GM12878 (cell line): ENCODE results near the gene ETV7. TPM values are rescaled to one million over a fixed set of nuclear protein-coding genes. Genes with fewer than 3 reads are reported as not detected.

Source experiments
- ATAC-seq: fragments of 200-7000 bp; cut with Tn5 transposase; 3 replicates; pipeline ENCODE4 v1.9.1; 2020; ENCODE audit warnings: mild to moderate bottlenecking, moderate library complexity
- BruUV-seq: library from RNA; stranded (reverse); fragments of 400-500 nt; replicated peaks from 2 replicates; lab custom pipeline; 2021; lab: Mats Ljungman, UMichigan
- CTCF ChIA-PET: fragments of 300-600 bp; sonication (Branson Sonifier 250); formaldehyde crosslinking; extraction: SDS; loops from one replicate; lab custom pipeline; 2021; ENCODE audit warnings: inconsistent platforms; lab: Yijun Ruan, JAX
- POLR2A ChIA-PET: fragments of 350-600 bp; formaldehyde crosslinking; extraction: SDS; loops from one replicate; lab custom pipeline; 2021; ENCODE audit warnings: inconsistent platforms; lab: Charles Lee
- RAD21 ChIA-PET: fragments of 300-600 bp; sonication (Branson Sonifier 250); formaldehyde crosslinking; loops from one replicate; lab custom pipeline; 2023; ENCODE audit warnings: antibody characterized with exemption; ENCODE audit not compliant: unreplicated experiment; lab: Charles Lee
- SMC1A ChIA-PET: fragments of 300-600 bp; sonication (Branson Sonifier 250); formaldehyde crosslinking; loops from one replicate; lab custom pipeline; 2023; ENCODE audit not compliant: unreplicated experiment, uncharacterized antibody; lab: Charles Lee
- DNase-seq: peaks from one replicate; pipeline ENCODE4 v3.0.0-alpha.2; 2011; ENCODE audit warnings: low read depth, low spot score
- FAIRE-seq: peaks from 3 replicates; lab custom pipeline; 2011; peaks lifted over from hg19 to GRCh38; lab: Jason Lieb, UNC
- H2AFZ ChIP-seq: 2 replicates; pipeline ENCODE4 v1.6.0; 2011; ENCODE audit warnings: low read depth, low read length, control low read depth; ENCODE audit not compliant: control insufficient read depth
- H3K27ac ChIP-seq: 2 replicates; pipeline ENCODE4 v1.5.1; 2011; ENCODE audit warnings: control low read depth; ENCODE audit not compliant: control insufficient read depth, insufficient read depth
- H3K27me3 ChIP-seq, 2 experiments: replicated peaks in 1 of 2; 2 replicates each; pipeline versions ENCODE4 v1.6.0 to v1.6.1; 2011; ENCODE audit warnings: low read length in 1 of 2; ENCODE audit not compliant: control insufficient read depth in 2 of 2, insufficient read depth in 2 of 2
- H3K36me3 ChIP-seq, 2 experiments: 2 replicates each; pipeline ENCODE4 v1.5.1; 2011; ENCODE audit warnings: low read length in 1 of 2; ENCODE audit not compliant: control insufficient read depth in 2 of 2, insufficient read depth in 2 of 2
- H3K4me1 ChIP-seq: 2 replicates; pipeline ENCODE4 v1.6.1; 2011; ENCODE audit warnings: mild to moderate bottlenecking, low read length, moderate library complexity, mixed read lengths; ENCODE audit not compliant: control insufficient read depth, insufficient read depth
- H3K4me2 ChIP-seq: 2 replicates; pipeline ENCODE4 v1.6.0; 2011; ENCODE audit warnings: control low read depth; ENCODE audit not compliant: control insufficient read depth, insufficient read depth
- H3K4me3 ChIP-seq: fragments of 200-600 bp; sonication (generic); 2 replicates; pipeline ENCODE4 v1.5.1; 2016
- H3K79me2 ChIP-seq: 2 replicates; pipeline ENCODE4 v1.6.0; 2011; ENCODE audit warnings: low read length; ENCODE audit not compliant: control insufficient read depth, insufficient read depth
- H3K9ac ChIP-seq: 2 replicates; pipeline ENCODE4 v1.8.0; 2011; ENCODE audit warnings: low read length, control low read depth, mixed read lengths; ENCODE audit not compliant: control insufficient read depth, insufficient read depth
- H3K9me3 ChIP-seq: replicated peaks from 3 replicates; pipeline ENCODE4 v1.5.1; 2011; ENCODE audit warnings: mild to moderate bottlenecking, low read length; ENCODE audit not compliant: control insufficient read depth, insufficient read depth
- H4K20me1 ChIP-seq: 2 replicates; pipeline ENCODE4 v1.6.0; 2011; ENCODE audit not compliant: control insufficient read depth, insufficient read depth
- BACH1 ChIP-seq: fragments of 450-650 bp; IDR thresholded peaks from 2 replicates; pipeline ENCODE4 v1.6.1; 2017; ENCODE audit warnings: mild to moderate bottlenecking, borderline replicate concordance
- HCFC1 ChIP-seq: fragments of 150-350 bp; IDR thresholded peaks from 2 replicates; pipeline ENCODE4 v1.6.1; 2014; ENCODE audit warnings: low read length
- MXI1 ChIP-seq: fragments of 150-350 bp; IDR thresholded peaks from 2 replicates; pipeline ENCODE4 v1.6.1; 2011; ENCODE audit warnings: low read depth, mild to moderate bottlenecking, inconsistent platforms, low read length, improper control_type of control experiment
- RFX5 ChIP-seq: IDR thresholded peaks from 2 replicates; pipeline ENCODE4 v1.6.1; 2011; ENCODE audit warnings: low read depth, low read length, improper control_type of control experiment
- SMAD1 ChIP-seq: fragments of 450-650 bp; IDR thresholded peaks from 2 replicates; pipeline ENCODE4 v1.6.1; 2018; ENCODE audit warnings: mild to moderate bottlenecking, low read depth; ENCODE audit not compliant: partially characterized antibody
- TAF1 ChIP-seq: IDR thresholded peaks from 2 replicates; pipeline ENCODE4 v1.6.1; 2011; ENCODE audit warnings: mild to moderate bottlenecking, low read depth, low read length, borderline replicate concordance
- WGBS: methylation state at CpG from one replicate; pipeline ENCODE4 v1.1.6; 2016; ENCODE audit warnings: low lambda C conversion rate; ENCODE audit not compliant: insufficient replicate concordance, insufficient coverage; ENCODE audit errors: missing lambda C conversion rate; 5-methylcytosine and 5-hydroxymethylcytosine counted together
- in situ Hi-C: fragments of 300-500 bp; cut with MboI; formaldehyde crosslinking; loops from 9 replicates; pipeline ENCODE4 v1.14.3; 2018; ENCODE audit warnings: mixed read lengths
- intact Hi-C: fragments of 100-400 bp; cut with micrococcal nuclease; formaldehyde crosslinking; loops from one replicate; pipeline ENCODE4 v1.14.2; 2022; ENCODE audit not compliant: unreplicated experiment
- polyA plus RNA-seq, 11 experiments: library from polyadenylated mRNA; depleted of rRNA in 4 of 11; unstranded in 6 of 11; stranded (reverse) in 5 of 11; fragments of >200 nt; fragmentation: Nextera tagmentation in 4 of 11; fragmentation: Illumina TruSeq in 1 of 11; extraction: Ambion mirVana in 4 of 11; extraction: Trizol in 1 of 11; gene quantifications; 1 replicate in 1 of 11; 2 replicates in 10 of 11; pipeline versions ENCODE4 v1.2.1 to v1.2.3, GENCODE V29; 2011 to 2016; ENCODE audit warnings: inconsistent platforms in 2 of 11, missing spikeins in 2 of 11, low read depth in 1 of 11
- total RNA-seq, 4 experiments: library from RNA; depleted of rRNA in 3 of 4; stranded (reverse); fragments of >200 nt in 3 of 4; fragmentation: Illumina TruSeq in 1 of 4; extraction: Trizol in 1 of 4; gene quantifications; 2 replicates each; pipeline versions ENCODE4 v1.2.1 to v1.2.3, GENCODE V29; 2013 to 2021
- TF ChIP-seq, protein P1 (sequence below): fragments of 450-650 bp; IDR thresholded peaks from 2 replicates; pipeline ENCODE4 v1.6.1; 2017; ENCODE audit warnings: antibody characterized with exemption, mild to moderate bottlenecking, moderate library complexity
- TF ChIP-seq, protein P2 (sequence below): fragments of 450-650 bp; IDR thresholded peaks from 2 replicates; pipeline ENCODE4 v1.6.1; 2017; ENCODE audit warnings: mild to moderate bottlenecking, moderate library complexity
- TF ChIP-seq, protein P3 (sequence below): fragments of 450-650 bp; IDR thresholded peaks from 2 replicates; pipeline ENCODE4 v1.6.1; 2017; ENCODE audit warnings: mild to moderate bottlenecking

ETV7 gene
- total and polyA plus RNA-seq, 10 of the 15 experiments (the other 5 are each of a cell fraction or from before 2014, with no cell fraction given), result 0.04 to 1.8 (median 1.3) TPM

DNA sequence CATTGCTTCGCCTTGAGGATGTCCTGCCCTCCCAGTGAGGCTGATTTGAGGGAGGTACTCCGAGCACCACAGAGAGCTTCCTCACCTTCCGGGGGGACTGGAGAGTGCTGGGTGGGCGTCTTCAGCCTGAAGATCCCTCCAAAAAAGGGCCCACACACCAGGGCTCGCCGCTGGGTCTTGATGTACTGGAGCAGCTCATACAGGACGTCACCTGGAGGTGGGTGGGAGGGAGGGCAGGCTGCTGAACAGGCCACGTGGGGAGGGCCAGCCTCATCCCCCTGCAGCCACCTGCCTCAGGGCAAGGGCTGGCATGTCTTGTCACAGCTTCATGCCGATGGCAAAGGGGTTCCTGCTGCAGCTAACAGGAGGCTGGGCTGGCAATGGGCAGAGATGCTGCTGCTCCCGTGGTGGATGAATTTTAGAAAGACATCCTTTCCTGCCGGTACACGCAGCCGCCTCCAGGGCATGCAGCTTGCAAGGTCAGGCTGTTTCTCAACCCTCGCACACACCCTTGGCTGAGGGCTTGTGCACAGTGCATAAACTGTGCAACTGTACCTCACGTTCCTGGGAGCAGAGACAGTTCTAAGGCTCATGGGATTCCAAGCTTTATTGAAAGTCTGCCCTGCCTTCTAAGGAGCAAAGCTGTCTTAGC is 14.0 kb downstream of the ETV7 start:
- H2AFZ ChIP-seq, result no peak overlapping the region
- H3K4me2 ChIP-seq, result no peak overlapping the region
- no peak overlapping the region for H3K9ac ChIP-seq
- no peak for FAIRE-seq
- SMC1A ChIA-PET, result no interaction called here
- intact Hi-C loops (no loop called here), in situ Hi-C loops (no loop called here)
- RAD21 ChIA-PET, result interaction anchor here (0.9 kb wide), 1 partner anchor 15 kb away, joined by 3 read pairs; no protein-coding TSS in a partner anchor
- no peak for ATAC-seq
- H3K9me3 ChIP-seq, result no peaks in the 10 kb centered on the region
- no peaks in the 10 kb centered on the region for H4K20me1 ChIP-seq
- H3K4me3 ChIP-seq, result no peak overlapping the region
- BruUV-seq, result no TSS peak
- no peaks in the 10 kb centered on the region for H3K79me2 ChIP-seq
- no peaks in the 10 kb centered on the region; a peak in 1 of 4 replicates for H3K36me3 ChIP-seq
- CTCF ChIA-PET, result interaction anchor here (0.7 to 0.9 kb wide), 2 partner anchors 13 to 251 kb away, joined by 3 read pairs; no protein-coding TSS in a partner anchor
- H3K27ac ChIP-seq, result no peak overlapping the region
- H3K4me1 ChIP-seq, result peaks cover 12% of the 10 kb centered on the region
- TF ChIP-seq SMAD1 (no peak), HCFC1 (no peak), MXI1 (no peak), BACH1 (no peak), RFX5 (no peak), TAF1 (no peak)
- TF ChIP-seq, protein P1, sequence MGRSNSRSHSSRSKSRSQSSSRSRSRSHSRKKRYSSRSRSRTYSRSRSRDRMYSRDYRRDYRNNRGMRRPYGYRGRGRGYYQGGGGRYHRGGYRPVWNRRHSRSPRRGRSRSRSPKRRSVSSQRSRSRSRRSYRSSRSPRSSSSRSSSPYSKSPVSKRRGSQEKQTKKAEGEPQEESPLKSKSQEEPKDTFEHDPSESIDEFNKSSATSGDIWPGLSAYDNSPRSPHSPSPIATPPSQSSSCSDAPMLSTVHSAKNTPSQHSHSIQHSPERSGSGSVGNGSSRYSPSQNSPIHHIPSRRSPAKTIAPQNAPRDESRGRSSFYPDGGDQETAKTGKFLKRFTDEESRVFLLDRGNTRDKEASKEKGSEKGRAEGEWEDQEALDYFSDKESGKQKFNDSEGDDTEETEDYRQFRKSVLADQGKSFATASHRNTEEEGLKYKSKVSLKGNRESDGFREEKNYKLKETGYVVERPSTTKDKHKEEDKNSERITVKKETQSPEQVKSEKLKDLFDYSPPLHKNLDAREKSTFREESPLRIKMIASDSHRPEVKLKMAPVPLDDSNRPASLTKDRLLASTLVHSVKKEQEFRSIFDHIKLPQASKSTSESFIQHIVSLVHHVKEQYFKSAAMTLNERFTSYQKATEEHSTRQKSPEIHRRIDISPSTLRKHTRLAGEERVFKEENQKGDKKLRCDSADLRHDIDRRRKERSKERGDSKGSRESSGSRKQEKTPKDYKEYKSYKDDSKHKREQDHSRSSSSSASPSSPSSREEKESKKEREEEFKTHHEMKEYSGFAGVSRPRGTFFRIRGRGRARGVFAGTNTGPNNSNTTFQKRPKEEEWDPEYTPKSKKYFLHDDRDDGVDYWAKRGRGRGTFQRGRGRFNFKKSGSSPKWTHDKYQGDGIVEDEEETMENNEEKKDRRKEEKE, result no peak
- TF ChIP-seq, protein P2, sequence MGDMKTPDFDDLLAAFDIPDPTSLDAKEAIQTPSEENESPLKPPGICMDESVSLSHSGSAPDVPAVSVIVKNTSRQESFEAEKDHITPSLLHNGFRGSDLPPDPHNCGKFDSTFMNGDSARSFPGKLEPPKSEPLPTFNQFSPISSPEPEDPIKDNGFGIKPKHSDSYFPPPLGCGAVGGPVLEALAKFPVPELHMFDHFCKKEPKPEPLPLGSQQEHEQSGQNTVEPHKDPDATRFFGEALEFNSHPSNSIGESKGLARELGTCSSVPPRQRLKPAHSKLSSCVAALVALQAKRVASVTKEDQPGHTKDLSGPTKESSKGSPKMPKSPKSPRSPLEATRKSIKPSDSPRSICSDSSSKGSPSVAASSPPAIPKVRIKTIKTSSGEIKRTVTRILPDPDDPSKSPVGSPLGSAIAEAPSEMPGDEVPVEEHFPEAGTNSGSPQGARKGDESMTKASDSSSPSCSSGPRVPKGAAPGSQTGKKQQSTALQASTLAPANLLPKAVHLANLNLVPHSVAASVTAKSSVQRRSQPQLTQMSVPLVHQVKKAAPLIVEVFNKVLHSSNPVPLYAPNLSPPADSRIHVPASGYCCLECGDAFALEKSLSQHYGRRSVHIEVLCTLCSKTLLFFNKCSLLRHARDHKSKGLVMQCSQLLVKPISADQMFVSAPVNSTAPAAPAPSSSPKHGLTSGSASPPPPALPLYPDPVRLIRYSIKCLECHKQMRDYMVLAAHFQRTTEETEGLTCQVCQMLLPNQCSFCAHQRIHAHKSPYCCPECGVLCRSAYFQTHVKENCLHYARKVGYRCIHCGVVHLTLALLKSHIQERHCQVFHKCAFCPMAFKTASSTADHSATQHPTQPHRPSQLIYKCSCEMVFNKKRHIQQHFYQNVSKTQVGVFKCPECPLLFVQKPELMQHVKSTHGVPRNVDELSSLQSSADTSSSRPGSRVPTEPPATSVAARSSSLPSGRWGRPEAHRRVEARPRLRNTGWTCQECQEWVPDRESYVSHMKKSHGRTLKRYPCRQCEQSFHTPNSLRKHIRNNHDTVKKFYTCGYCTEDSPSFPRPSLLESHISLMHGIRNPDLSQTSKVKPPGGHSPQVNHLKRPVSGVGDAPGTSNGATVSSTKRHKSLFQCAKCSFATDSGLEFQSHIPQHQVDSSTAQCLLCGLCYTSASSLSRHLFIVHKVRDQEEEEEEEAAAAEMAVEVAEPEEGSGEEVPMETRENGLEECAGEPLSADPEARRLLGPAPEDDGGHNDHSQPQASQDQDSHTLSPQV, result no peak
- TF ChIP-seq, protein P3, sequence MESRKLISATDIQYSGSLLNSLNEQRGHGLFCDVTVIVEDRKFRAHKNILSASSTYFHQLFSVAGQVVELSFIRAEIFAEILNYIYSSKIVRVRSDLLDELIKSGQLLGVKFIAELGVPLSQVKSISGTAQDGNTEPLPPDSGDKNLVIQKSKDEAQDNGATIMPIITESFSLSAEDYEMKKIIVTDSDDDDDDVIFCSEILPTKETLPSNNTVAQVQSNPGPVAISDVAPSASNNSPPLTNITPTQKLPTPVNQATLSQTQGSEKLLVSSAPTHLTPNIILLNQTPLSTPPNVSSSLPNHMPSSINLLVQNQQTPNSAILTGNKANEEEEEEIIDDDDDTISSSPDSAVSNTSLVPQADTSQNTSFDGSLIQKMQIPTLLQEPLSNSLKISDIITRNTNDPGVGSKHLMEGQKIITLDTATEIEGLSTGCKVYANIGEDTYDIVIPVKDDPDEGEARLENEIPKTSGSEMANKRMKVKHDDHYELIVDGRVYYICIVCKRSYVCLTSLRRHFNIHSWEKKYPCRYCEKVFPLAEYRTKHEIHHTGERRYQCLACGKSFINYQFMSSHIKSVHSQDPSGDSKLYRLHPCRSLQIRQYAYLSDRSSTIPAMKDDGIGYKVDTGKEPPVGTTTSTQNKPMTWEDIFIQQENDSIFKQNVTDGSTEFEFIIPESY, result no peak
- POLR2A ChIA-PET, result no interaction called here
- no peaks in the 10 kb centered on the region for H3K27me3 ChIP-seq
- WGBS, result 72% methylated on average over 14 of the region's 15 CpGs
- no peak for DNase-seq
